Neural progenitor cell (in vitro differentiated cells): ENCODE data around the gene KDM6B. TPM values are rescaled to one million over a fixed set of nuclear protein-coding genes. Genes with fewer than 3 reads are reported as not detected.
A peak's percentile ranks its signal among the peaks of the same experiment; 100 is the strongest.

Experiments
- DNase-seq: peaks from one replicate; pipeline ENCODE4 v3.0.0-alpha.2; 2016; ENCODE audit warnings: low spot score
- H2AFZ ChIP-seq: fragments of 200-600 bp; sonication (generic); replicated peaks from 2 replicates; pipeline ENCODE4 v1.6.1; 2016; ENCODE audit warnings: antibody characterized with exemption
- H3F3A ChIP-seq: fragments of 200-600 bp; sonication (generic); 2 replicates; pipeline ENCODE4 v1.6.1; 2016; ENCODE audit warnings: antibody characterized with exemption, low read depth
- H3K27ac ChIP-seq: fragments of 200-600 bp; sonication (generic); 2 replicates; pipeline ENCODE4 v1.5.1; 2016; ENCODE audit warnings: mild to moderate bottlenecking
- H3K27me3 ChIP-seq: fragments of 200-600 bp; sonication (generic); 2 replicates; pipeline ENCODE4 v1.6.1; 2016; ENCODE audit warnings: mild to moderate bottlenecking, moderate library complexity
- H3K36me3 ChIP-seq: fragments of 200-600 bp; sonication (generic); 2 replicates; pipeline ENCODE4 v1.5.1; 2016
- H3K4me1 ChIP-seq: fragments of 200-600 bp; sonication (generic); 2 replicates; pipeline ENCODE4 v1.6.1; 2016; ENCODE audit warnings: mixed run types
- H3K4me2 ChIP-seq: fragments of 200-600 bp; sonication (generic); 2 replicates; pipeline ENCODE4 v1.6.1; 2016
- H3K4me3 ChIP-seq: fragments of 200-600 bp; sonication (generic); 2 replicates; pipeline ENCODE4 v1.5.1; 2016
- H3K79me2 ChIP-seq: fragments of 200-600 bp; sonication (generic); 2 replicates; pipeline ENCODE4 v1.6.1; 2016; ENCODE audit warnings: low read depth
- H3K9ac ChIP-seq: fragments of 200-600 bp; sonication (generic); 2 replicates; pipeline ENCODE4 v1.6.1; 2016
- H3K9me3 ChIP-seq: fragments of 200-600 bp; sonication (generic); 2 replicates; pipeline ENCODE4 v1.5.1; 2016; ENCODE audit warnings: low read depth
- H4K20me1 ChIP-seq: fragments of 200-600 bp; sonication (generic); 2 replicates; pipeline ENCODE4 v1.6.1; 2016; ENCODE audit warnings: low read depth
- H3K27ac Mint-ChIP-seq: 3 replicates; pipeline ENCODE4 v1.8.0; 2021; ENCODE audit warnings: mixed read lengths
- H3K27me3 Mint-ChIP-seq: 2 replicates; pipeline ENCODE4 v1.8.0; 2022; ENCODE audit warnings: low read depth, mild to moderate bottlenecking, inconsistent platforms, moderate library complexity, mixed read lengths; ENCODE audit not compliant: insufficient read depth
- H3K36me3 Mint-ChIP-seq: 3 replicates; pipeline ENCODE4 v1.8.0; 2021; ENCODE audit warnings: mixed read lengths
- H3K4me1 Mint-ChIP-seq: 3 replicates; pipeline ENCODE4 v1.8.0; 2021; ENCODE audit warnings: mixed read lengths
- H3K4me3 Mint-ChIP-seq: 3 replicates; pipeline ENCODE4 v1.8.0; 2021; ENCODE audit warnings: mild to moderate bottlenecking, moderate library complexity, mixed read lengths
- H3K9me3 Mint-ChIP-seq: 3 replicates; pipeline ENCODE4 v1.8.0; 2020; ENCODE audit warnings: mixed read lengths
- EZH2 ChIP-seq: fragments of 200-600 bp; sonication (generic); IDR thresholded peaks from 2 replicates; pipeline ENCODE4 v1.6.1; 2017; ENCODE audit warnings: antibody characterized with exemption, mild to moderate bottlenecking, moderate library complexity
- EZH2phosphoT487 ChIP-seq: fragments of 200-600 bp; sonication (generic); IDR thresholded peaks from 2 replicates; pipeline ENCODE4 v1.6.1; 2017; ENCODE audit warnings: antibody characterized with exemption
- total RNA-seq: library from RNA; depleted of rRNA; stranded (reverse); fragments of >200 nt; gene quantifications from 2 replicates; pipeline ENCODE4 v1.2.3, GENCODE V29; 2015; ENCODE audit warnings: low replicate concordance
- TF ChIP-seq, protein P1 (sequence below): fragments of 200-600 bp; sonication (generic); IDR thresholded peaks from 2 replicates; pipeline ENCODE4 v1.5.1; 2017; ENCODE audit warnings: antibody characterized with exemption, mild to moderate bottlenecking

Gene KDM6B
- total RNA-seq, 1 donor from 2014 or later: 12.3 TPM

DNA sequence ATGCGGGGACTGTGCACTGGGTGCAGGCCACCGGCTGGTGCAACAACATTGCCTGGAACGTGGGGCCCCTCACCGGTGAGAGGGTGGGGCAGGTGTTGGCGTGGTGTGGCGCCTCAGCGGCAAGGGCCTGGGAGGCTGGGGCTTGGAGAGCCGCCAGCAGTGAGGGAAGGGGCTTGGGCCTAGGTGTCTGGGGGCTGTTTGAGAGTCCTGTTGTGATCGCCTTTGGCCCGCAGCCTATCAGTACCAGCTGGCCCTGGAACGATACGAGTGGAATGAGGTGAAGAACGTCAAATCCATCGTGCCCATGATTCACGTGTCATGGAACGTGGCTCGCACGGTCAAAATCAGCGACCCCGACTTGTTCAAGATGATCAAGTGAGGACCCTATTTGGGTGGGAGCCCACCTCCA is 18.2 kb downstream of the KDM6B start:
- peaks cover 21% of the 10 kb centered on the region for H3K4me1 Mint-ChIP-seq
- H3K9me3 Mint-ChIP-seq: no peaks in the 10 kb centered on the region
- peaks cover 20% of the 10 kb centered on the region for H3K36me3 Mint-ChIP-seq
- no peaks in the 10 kb centered on the region for H3K9me3 ChIP-seq
- peaks cover 16% of the 10 kb centered on the region for H3K27me3 ChIP-seq
- H3K27me3 Mint-ChIP-seq: peaks cover 11% of the 10 kb centered on the region
- no peak overlapping the region for H3K27ac Mint-ChIP-seq
- no peak overlapping the region for H3K9ac ChIP-seq
- H3K4me1 ChIP-seq: peaks cover 37% of the 10 kb centered on the region
- H3K36me3 ChIP-seq: peaks cover 9% of the 10 kb centered on the region
- H4K20me1 ChIP-seq: peaks cover 84% of the 10 kb centered on the region
- no peak for DNase-seq
- H3K79me2 ChIP-seq: peaks cover 15% of the 10 kb centered on the region
- no peak overlapping the region for H3K27ac ChIP-seq
- no peak overlapping the region for H3K4me3 ChIP-seq
- H3K4me3 Mint-ChIP-seq: peak overlapping the region; percentile 30
- H2AFZ ChIP-seq: no peak overlapping the region
- TF ChIP-seq EZH2phosphoT487: no peak
- TF ChIP-seq, protein P1, sequence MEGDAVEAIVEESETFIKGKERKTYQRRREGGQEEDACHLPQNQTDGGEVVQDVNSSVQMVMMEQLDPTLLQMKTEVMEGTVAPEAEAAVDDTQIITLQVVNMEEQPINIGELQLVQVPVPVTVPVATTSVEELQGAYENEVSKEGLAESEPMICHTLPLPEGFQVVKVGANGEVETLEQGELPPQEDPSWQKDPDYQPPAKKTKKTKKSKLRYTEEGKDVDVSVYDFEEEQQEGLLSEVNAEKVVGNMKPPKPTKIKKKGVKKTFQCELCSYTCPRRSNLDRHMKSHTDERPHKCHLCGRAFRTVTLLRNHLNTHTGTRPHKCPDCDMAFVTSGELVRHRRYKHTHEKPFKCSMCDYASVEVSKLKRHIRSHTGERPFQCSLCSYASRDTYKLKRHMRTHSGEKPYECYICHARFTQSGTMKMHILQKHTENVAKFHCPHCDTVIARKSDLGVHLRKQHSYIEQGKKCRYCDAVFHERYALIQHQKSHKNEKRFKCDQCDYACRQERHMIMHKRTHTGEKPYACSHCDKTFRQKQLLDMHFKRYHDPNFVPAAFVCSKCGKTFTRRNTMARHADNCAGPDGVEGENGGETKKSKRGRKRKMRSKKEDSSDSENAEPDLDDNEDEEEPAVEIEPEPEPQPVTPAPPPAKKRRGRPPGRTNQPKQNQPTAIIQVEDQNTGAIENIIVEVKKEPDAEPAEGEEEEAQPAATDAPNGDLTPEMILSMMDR: no peak
- no peak for TF ChIP-seq EZH2
- H3K4me2 ChIP-seq: no peak overlapping the region
- peaks cover 68% of the 10 kb centered on the region for H3F3A ChIP-seq

DNA sequence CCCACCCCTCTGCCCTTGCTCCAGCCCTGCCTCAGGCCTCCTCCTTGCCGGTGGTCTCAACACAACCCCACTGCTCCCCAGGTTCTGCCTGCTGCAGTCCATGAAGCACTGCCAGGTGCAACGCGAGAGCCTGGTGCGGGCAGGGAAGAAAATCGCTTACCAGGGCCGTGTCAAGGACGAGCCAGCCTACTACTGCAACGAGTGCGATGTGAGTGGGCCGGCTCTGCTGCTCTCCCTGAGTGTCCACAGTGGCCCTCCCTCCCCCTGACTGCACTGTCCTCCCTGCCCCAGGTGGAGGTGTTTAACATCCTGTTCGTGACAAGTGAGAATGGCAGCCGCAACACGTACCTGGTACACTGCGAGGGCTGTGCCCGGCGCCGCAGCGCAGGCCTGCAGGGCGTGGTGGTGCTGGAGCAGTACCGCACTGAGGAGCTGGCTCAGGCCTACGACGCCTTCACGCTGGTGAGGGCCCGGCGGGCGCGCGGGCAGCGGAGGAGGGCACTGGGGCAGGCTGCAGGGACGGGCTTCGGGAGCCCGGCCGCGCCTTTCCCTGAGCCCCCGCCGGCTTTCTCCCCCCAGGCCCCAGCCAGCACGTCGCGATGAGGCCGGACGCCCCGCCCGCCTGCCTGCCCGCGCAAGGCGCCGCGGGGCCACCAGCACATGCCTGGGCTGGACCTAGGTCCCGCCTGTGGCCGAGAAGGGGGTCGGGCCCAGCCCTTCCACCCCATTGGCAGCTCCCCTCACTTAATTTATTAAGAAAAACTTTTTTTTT is 19.1 kb downstream of the KDM6B start:
- peaks cover 74% of the 10 kb centered on the region for H3F3A ChIP-seq
- Mint-ChIP-seq H3K36me3 (peaks cover 20% of the 10 kb centered on the region), H3K27me3 (peaks cover 11% of the 10 kb centered on the region), H3K27ac (no peak overlapping the region), H3K4me3 (no peak overlapping the region), H3K9me3 (no peaks in the 10 kb centered on the region), H3K4me1 (peaks cover 21% of the 10 kb centered on the region)
- H3K9ac ChIP-seq: no peak overlapping the region
- DNase-seq: peak; percentile 56
- peaks cover 9% of the 10 kb centered on the region for H3K36me3 ChIP-seq
- H3K79me2 ChIP-seq: peaks cover 15% of the 10 kb centered on the region
- H3K9me3 ChIP-seq: no peaks in the 10 kb centered on the region
- H4K20me1 ChIP-seq: peaks cover 76% of the 10 kb centered on the region
- H3K4me2 ChIP-seq: peak overlapping the region; percentile 94
- peaks cover 38% of the 10 kb centered on the region for H3K4me1 ChIP-seq
- peaks cover 16% of the 10 kb centered on the region for H3K27me3 ChIP-seq
- peak overlapping the region; percentile 74 for H3K4me3 ChIP-seq
- TF ChIP-seq EZH2 (no peak), EZH2phosphoT487 (no peak)
- TF ChIP-seq, protein P1: no peak
- H3K27ac ChIP-seq: no peak overlapping the region
- no peak overlapping the region for H2AFZ ChIP-seq

DNA sequence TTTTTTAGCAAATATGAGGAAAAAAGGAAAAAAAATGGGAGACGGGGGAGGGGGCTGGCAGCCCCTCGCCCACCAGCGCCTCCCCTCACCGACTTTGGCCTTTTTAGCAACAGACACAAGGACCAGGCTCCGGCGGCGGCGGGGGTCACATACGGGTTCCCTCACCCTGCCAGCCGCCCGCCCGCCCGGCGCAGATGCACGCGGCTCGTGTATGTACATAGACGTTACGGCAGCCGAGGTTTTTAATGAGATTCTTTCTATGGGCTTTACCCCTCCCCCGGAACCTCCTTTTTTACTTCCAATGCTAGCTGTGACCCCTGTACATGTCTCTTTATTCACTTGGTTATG is 19.6 kb downstream of the KDM6B start:
- Mint-ChIP-seq H3K4me3 (peak overlapping the region; percentile 73), H3K4me1 (peaks cover 21% of the 10 kb centered on the region), H3K27me3 (peaks cover 11% of the 10 kb centered on the region), H3K27ac (no peak overlapping the region), H3K36me3 (peaks cover 17% of the 10 kb centered on the region), H3K9me3 (no peaks in the 10 kb centered on the region)
- no peaks in the 10 kb centered on the region for H3K9me3 ChIP-seq
- peak; percentile 65 for DNase-seq
- peak overlapping the region; percentile 94 for H3K4me2 ChIP-seq
- peaks cover 15% of the 10 kb centered on the region for H3K79me2 ChIP-seq
- peaks cover 9% of the 10 kb centered on the region for H3K36me3 ChIP-seq
- no peak overlapping the region for H2AFZ ChIP-seq
- H3K27me3 ChIP-seq: peaks cover 16% of the 10 kb centered on the region
- peaks cover 43% of the 10 kb centered on the region for H3K4me1 ChIP-seq
- H4K20me1 ChIP-seq: peaks cover 76% of the 10 kb centered on the region
- H3K27ac ChIP-seq: no peak overlapping the region
- H3F3A ChIP-seq: peaks cover 80% of the 10 kb centered on the region
- no peak for TF ChIP-seq EZH2
- no peak for TF ChIP-seq EZH2phosphoT487
- peak overlapping the region; percentile 74 for H3K4me3 ChIP-seq
- no peak overlapping the region for H3K9ac ChIP-seq
